Suppressor macrophage treated with lipopolysaccharide for 1 hour (primary cell): Measurements from ENCODE around the gene CSTF3.

ENCODE experiments used
- DNase-seq, 3 donors: peaks; one replicate each; pipeline ENCODE4 v3.0.0-alpha.2; 2020 to 2022

The CSTF3 gene

DNA sequence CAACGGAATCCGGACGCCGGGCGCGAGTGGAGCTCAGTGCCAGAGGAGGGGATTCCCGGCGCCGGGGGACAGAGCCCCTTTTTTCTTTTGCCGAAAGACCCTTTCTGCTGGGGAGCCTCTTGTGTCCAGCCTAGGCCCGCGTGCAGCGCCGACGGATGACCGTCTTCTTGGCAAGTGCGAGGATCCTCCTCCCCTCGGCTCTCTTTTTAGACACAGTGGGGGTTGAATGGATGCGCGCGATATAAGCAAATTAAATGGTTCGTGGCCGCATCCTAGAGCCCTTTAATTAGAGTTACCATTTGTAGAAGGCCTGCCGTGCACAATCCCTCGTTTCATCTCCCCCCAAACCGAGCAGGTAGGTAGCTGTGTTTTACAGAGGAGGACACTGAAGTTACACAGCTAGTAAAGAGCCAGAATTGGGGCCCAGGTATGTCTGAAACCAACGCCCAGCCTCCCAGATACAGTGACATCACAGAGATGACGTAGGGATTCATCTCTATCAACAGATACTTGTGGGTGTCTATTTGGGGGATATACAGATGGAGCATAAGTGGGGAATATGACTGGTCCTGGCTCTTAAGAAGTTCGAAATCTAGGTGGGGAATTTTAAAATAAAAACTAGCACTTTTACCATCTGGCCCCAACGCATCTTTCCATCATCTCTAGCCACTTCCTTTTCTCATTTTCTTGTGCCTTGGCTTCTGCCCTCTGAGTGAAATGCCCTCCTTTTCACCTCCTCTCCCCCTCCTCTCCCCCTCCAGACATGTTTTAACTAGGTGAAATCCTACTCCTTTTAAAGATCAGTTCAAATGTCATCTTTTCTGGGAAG is 121.0 kb downstream of the CSTF3 start:
- peak in 1 of 3 donors; percentile 30 for DNase-seq

DNA sequence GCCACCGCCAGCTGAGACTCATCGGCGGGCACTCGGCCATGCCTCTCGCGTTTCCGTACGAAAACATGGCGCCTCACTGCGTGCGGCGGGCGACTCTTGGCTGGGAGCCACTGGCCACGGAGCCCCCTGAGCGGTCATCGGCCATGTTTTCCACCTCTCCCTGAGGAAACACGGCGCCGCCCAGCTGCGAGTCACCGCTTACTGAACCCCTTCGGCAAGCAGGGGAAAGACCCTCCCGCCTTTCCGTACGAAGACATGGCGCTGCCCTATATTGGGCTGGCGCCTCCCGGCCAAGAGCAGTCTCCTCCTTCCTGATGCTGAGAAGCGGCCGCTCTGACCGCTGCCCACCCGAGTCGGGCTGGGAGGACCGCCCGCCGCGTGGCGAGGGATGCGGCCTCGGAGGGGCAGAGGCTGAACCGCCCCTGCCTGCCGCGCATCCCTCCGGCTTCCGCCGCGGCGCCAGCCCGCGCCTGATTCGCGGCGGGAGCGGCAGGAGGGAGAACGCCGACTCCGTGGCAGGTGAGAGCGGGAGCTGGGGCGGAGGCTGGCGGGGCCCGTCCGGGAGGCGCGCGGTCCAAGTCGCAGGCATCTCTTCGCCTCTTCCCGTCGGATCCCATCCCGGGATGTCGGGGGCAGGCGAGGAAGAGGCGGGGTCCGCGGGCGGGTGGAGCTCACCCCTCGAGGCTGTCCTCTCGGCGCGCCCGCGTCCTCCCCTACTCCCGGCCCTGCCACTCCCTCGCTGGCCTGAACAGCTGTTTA is 121.8 kb downstream of the CSTF3 start, which contains the start of gene TCP11L1:
Gene TCP11L1, plus strand, starts transcription at position 299 of the 759 bp plus-strand sequence. CDS start 4,202 bp downstream, outside the sequence.
- peak; percentile 59 to 88 (median 64) for DNase-seq

DNA sequence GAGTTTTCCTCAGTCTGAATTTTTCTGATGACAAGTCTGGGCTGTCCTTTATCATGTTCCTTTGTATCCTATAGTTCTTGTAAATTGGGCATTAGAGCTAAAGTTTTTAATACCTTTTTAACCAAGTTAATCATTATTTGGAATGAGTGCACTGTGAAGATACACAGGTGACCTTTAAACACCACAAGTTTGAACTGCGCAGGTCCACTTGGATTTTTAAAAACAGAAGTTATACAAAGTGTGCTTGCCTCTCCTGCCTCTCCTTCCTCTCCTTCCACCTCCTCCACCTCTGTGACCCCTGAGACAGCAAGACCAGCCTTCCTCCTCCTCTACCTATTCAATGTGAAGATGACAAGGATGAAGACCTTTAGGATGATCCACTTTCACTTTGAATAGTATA is 126.3 kb downstream of the CSTF3 start:
- no peak for DNase-seq
